HG03439 (cell line): ENCODE data around the gene TOM1L2.

Experiments used
- ATAC-seq: cut with Tn5 transposase; IDR thresholded peaks from one replicate; pipeline ENCODE4 v1.9.1; 2021; ENCODE audit warnings: mild to moderate bottlenecking, moderate library complexity; ENCODE audit not compliant: unreplicated experiment

The TOM1L2 gene

DNA sequence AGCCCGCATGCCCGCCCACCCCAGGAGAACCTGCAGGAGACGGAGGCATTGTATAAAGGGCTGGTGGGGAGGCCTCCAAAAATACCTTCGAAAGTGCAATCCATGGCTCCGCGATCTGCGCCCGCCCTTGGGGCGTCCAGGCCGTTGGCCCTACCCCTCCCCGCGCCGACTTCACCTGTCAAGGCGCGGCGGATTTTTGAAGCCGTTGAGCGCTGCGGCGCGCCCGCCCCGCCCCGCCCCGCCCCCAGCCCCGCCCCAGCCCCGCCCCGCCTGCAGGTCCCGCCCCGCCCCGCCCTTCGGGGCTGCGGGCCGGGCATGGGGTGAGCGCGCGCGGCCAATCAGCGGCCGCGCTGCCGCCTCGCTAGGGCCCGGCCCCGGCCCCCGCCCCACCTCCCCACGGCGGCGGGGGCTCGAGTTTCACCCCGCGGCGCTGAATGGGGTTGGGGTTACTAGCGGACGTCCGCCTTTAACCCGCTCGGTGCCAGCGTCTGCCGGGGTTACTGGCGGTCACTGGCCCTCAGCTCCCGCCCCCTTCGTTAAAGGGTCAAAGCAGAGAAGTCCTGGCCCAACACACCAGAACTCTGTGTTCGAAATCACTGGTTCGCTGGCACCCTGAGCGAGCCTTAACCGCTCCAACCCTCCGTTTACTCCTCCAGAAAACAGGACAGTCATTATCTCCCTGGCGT, 148.6 kb downstream of the TOM1L2 start:
- peak; percentile 69 for ATAC-seq

DNA sequence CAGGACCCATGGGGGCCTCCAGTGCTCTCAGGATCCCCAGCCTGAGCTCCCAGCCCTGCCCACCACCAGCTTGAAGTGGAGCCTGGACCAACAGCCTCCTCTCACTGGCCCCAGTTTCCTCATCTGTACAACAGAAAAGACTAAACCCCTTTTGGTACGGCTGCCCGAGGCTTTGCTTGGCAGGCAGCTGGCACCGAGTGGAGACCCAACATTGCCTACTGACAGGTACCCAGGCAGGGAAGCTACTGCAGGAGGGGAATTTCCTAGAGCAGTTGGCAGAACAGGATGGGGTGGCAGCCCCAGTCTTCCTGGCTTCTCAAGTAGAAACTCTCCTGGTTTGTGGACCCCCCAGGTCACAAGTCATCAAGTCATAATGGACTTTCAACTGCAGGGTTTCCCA, 149.6 kb downstream of the TOM1L2 start:
- ATAC-seq: no peak

DNA sequence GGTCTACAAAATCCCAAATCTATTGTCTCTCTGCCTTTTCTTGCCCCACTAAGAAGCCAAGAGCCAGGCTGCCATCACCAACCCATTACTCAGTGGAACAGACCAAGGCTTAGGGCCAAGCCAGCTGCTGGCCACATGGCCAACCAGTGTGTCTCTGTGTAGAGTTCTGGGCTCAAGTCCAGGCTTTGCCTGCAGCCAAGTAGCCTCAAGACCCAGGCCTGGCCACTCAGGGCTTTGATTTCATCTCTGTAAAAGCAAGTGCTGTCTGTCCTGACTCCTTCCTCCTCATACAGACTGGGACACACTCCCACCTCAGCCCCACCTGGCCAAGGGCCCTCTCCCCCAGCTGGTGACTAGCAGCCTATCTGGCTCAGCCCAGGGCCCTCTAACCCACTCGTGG, 150.0 kb downstream of the TOM1L2 start:
- no peak for ATAC-seq

DNA sequence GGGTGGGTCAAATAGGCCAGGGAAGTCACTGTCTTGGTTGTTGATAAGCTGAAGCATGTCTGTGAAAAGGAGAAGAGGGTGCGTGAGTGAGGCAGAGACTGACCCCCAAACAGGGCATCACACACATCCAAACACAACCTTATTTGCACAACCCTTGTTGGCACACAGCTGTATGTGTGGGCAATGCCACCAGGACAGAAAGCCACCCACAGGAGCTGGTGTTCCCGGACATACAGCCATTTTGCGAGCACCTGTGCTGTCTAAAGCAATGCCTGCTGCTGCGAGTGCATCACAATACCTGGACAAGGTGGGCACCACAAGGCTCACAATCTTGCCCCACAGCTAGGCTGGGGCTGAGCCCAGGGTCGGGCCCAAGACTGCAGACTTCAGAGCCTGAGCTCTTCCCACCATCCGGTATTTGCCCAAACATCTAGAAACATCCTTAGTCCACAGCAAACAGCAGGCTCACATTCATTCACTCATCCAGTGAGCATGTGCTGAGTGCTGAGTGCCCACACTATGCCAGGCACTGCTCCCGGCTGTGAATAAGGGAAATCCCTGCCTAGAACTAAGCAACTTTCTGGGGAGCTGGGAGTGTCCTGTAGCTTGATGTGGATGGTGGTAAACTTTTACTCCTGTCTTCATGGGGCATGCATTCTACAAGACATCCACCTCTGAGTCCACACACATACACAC, 151.6 kb downstream of the TOM1L2 start:
- ATAC-seq: no peak

DNA sequence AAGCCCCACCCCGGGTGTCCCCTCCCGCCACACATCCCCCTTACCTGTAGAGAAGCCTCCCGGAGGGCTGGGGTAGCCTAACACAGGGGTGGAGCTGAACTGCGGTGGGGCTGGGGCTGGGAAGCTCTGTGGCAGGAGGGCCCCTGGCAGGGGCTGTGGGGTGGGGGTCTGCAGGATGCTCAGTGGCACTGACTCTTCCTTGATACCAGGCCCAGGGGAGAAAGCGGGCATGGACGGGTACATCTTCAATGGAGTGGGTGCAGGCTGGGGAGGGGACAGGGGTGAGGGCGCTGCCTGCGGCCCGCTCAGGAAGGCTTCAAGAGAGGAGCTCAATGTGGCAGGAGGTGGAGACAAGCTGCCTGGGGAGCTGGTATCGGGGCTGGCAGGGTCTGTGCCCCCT, 152.2 kb downstream of the TOM1L2 start:
- ATAC-seq: no peak

DNA sequence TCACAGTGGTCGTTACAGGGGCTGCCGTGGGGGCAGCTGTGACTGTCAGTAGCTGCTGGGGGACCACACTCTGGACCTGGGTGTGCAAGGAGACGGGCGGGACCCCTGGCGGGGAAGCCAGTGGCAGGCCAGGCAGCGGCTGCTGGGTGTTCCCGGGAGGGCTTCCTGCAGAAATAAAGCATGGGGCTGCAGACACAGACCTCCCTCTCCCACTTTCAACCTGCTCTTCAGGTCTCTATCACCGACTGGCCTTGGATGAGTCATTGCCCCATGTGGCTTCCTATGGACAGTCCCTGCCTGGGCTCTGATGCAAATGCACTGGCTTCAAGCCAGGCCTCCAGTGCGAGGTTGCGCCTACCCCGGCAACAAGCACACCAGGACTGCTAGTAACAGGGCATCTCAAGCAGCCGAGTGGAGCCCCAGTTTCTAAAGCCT, 152.6 kb downstream of the TOM1L2 start:
- no peak for ATAC-seq

DNA sequence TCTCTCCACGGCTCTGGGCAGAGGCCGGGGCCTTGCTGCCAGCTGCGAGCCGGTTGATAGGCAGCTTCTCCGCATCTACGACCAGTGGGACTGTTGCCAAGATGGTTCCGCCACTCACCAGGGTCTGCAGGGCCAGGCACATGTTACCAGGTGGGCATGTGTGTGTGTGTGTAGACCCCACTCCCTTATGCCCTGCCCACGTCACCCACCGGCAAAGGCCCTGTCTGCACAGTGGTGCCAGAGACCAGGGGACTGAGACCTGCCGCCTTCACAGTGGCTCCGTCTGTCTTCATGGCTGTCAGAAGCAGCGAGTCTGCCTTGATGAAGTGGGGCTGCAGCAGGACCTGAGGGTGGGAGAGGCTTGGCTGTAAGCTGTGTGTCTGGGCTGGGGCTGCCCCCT, 153.1 kb downstream of the TOM1L2 start:
- ATAC-seq: no peak

DNA sequence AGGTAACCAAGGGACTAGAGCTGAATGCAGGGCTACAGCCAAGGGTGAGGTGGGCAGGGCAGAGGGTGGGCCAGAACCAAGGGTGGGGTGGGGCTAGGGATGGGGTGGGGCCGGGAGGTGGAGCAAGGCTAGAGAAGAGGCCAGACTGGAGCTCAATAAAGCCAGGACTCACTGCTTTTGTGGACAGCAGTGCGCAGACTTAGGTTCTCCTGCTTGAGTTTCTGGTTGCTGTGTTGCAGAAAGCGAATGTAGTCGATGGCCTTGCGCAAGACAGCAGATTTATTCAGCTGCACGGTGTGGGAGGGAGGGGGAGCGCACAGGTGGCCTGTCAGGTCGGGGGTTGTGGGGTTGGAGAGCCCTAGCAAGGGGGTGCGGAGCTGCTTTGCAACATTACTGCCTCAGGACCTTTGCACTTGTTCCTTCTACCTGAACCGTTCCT, 154.1 kb downstream of the TOM1L2 start:
- no peak for ATAC-seq

DNA sequence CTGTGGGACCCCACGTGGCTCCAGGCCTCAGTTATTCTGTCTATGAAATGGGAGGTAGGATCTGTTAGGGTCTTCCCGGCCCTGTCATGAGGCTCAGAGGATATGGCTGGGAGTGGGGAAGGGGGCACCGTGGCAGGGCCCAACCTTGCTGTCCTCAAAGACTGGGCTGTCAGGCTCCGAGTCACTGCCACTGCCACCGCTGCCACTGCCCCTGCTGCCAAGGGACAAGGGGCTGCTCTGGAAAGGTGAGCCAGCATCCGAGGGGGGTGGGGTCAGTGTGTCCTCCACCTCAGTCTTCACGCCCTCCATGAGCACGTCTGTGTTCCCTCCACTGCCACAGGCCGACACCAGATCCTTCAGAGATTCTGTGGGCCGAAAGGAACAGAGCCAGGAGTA, 154.7 kb downstream of the TOM1L2 start:
- ATAC-seq: no peak

DNA sequence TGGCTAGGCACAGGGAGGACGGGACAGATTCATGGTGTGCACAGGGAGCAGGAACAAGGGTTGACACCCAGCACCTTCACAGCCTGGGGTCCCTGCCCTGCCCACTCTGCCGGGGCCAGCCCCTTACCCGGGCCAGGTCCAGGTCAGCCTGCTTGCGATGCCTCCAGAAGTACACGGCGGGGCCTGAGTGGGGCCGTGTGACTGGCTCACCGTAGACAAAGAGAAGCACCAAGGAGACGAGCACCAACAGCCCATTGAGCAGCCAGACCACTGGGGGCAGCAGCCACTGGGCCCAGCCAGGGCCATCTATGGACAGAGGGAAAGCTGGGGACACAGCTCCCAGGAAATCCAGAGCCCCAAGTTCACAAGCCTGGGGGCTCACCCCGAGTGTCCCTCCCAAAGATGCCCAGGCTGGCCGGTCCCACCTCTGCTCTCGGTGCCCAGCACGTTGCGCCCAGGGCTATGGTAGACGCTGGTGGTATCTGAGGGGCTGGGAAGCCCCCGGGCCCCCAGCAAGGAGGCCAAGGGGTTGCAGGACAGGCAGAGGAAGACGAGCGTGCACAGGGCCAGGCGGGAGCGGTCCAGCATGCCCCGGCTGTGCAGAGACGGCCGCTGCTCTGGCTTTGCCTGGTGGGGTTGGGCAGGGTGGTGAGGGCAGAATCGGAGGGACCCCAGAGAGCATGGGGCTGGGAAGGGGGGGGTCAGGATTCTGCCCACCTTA, 155.2 kb downstream of the TOM1L2 start:
- ATAC-seq: no peak

DNA sequence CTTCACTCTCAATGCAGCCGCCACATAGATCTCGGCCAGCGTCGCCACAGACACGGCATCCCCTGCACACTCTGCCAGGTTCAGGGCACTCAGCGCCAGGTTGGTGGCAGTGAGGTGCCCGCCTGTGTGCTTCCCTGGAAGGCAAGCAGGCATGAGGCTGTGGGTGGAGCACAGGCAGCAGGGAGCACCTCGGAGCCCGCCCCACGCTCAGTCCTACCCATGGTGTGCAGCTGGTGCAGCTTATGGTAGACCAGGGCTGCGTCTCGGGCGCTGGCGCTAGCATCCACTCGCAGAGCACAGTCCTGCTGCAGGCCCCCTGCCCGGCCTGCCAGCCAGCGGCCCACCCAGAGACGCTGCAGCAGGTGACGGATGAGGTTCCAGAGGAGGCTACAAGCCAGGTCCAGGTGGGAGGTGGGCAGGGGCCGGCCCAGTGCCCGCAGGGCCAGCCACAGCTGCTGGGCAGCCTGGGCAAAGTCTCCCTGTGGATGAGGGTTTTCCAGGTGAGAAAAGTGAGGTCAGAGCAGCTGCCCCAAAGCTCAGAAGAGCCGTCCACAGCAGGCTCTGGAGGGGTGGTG, 155.9 kb downstream of the TOM1L2 start:
- ATAC-seq: no peak

DNA sequence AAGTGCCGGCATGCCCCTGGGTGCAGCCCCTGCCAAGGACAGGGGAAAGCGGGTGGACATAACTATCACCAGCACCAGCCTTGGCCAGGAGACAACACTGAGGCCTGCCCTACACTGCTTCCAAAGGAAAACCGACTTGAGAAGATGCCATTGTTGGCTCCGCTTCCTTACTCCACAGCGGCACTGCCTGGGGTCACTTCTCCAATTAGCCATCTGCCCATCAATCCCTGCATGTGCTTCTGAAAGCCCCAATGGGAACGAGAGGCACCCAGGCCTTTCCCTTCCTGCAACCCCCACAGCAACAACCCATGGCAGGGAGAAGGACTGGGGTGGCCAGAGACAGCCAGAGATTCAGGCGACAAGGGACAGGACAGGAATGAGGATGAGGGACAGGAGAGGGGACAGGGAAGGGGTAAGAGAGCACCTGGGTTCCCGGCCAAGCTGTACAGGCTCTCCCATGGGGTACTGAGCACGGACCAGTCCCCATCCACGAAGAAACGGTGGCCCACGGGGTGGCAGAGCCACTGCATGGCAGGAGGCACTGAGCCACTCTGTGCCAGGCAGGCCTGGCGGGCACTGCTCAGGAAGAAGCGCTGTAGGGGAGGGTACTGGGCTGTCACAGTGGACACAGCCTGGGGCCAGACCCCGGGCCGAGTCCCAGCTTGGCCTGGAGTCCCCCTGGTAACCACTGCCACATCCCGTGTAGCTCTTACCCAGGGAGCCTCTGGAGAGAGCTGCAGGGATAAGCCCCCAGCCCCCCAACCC, 156.6 kb downstream of the TOM1L2 start:
- no peak for ATAC-seq

DNA sequence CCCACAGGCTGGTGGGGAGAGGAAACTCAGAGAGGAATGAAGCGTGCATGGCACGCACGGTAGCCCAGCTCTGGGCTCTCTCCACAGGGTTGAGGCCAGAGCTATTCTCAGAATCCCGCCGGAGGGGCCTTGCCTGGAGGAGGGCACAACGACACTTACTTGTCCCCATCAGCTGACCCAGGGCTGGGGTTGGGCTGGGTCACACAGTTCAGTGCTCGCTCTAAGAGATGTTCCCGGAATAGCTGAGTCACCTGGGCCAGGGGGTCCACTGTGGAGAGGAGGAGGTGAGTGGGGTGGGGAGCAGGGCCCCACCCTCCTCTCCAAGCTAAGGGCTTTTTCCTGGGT, 157.2 kb downstream of the TOM1L2 start:
- no peak for ATAC-seq

DNA sequence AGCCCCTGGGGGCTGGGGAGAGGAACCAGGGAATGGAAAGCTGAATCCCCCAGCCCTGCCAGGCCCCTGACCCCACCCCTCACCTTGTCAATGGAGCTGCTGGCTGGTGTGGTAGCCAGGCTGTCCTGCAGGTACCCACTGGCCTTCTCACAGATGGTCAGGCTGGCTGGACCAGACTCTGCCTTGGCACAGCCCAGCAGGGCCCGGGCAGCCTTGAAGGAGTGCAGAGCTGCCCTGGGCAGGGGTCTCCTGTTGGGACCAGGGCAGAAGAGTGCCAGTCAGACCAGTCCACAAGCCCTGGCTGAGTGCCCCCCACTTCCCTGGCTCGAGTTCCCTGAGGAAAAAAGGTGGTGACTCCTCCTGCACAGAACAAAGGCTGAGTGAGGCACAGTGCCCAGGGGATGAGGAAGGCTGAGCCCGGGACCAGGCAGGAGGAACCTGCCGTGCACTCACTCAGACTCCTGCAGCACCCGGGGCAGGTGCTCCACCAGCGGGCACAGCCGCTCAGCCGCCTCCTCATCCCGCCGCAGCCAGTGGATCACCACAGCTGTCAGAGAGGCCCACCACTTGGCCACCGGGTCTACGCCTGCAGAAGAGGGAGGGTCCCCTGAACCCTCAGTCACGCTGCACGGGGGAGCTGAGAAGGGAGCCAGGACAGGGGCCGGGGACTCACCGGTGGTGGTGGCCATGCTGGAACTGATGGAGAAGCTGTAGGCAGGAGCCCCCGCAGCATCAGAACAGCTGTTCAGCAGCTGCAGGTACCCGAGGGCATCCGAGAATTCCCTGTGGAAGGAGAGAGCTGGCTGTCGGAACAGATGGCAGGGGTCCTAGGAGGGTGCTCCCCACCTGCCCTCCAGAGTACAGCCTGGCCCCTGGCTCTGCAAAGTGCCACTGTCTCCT, 157.8 kb downstream of the TOM1L2 start:
- ATAC-seq: no peak

DNA sequence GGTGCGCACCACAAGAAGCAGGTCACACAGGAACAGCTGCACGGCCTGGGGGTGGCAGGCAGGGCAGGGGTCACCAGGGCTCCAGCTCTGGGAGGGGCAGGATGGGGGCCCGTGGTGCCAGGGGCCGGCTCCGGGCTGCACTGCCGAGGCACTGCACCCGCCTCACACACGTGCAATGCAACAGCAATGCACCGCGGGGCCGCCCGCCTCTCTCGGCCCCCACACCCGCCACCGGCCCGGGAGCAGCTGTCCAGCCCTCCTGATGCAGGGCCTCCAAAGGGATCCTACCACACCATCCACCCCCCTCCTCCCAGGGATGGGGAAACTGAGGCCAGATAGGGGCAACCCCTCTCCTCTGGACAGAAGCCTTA, 158.5 kb downstream of the TOM1L2 start:
- ATAC-seq: no peak

DNA sequence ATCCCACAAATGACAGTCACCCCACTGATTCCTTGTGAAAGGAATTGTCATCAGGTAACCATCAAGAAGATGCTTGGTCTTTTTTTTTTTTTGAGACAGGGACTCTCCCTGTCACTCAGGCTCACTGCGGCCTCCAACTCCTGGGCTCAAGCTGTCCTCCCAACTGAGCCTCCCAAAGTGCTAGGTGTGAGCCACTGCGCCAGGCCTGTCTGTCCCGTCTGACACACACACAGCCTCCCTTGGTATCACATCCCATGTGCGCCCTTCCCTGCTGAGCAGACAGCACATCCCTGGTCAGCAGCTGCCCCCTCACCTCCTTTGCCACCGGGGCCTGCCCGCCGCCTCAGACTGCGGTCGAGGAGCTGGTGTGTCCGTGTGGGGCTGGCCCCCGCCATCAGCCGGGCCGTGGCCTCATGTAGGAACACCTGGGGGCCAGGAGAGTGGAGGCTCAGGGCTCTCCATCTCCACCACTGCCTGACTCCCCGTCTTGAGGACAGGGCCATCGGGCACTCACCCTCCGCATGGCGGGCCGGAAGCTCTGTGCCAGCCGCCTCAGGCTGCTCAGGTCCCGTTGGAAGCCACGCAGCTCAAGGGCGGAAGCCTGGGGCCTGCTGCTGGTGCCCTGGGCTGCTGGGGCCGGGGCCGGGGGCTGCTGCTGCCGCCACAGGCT, 159.0 kb downstream of the TOM1L2 start:
- no peak for ATAC-seq

DNA sequence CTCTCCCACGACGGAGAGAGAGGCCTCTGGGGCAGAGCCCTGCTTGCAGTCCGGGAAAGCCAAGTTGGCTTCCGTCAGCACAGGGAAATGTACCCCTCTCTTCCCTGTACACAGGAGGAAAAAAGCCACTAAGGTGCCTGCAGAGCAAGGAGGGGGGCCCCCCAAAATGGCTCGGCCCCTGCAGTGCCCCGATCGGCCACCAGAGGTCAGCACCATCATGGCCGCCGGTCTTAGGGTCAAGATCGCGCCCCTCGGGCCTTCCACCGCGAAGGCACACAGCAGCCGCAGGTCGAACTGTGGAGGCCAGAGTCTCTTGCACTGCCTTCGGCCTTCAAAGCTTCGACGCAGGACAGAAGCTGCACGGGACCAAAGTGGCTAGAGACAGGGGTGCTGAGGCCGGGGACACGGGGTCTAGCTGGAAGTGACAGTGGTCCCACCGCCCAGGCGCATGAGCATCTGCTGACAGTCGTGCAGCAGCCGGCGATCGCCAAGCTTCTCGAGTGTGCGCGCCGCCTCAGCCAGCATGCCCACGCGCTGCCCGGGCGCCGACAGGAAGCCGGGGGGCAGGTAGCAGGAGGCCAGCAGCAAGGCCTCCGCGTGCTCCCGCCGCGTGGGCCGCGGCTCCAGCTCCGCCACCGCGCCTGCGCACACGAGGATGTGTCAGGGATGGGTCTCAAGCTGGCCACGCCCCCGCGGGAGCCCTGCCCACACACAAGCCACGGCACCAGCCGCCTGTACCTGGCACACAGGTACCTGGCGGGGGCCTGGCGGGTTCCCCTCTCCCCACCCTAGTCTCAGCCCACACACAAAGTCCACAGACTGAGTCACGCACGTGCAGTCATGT, 159.8 kb downstream of the TOM1L2 start:
- ATAC-seq: peak; percentile 49

DNA sequence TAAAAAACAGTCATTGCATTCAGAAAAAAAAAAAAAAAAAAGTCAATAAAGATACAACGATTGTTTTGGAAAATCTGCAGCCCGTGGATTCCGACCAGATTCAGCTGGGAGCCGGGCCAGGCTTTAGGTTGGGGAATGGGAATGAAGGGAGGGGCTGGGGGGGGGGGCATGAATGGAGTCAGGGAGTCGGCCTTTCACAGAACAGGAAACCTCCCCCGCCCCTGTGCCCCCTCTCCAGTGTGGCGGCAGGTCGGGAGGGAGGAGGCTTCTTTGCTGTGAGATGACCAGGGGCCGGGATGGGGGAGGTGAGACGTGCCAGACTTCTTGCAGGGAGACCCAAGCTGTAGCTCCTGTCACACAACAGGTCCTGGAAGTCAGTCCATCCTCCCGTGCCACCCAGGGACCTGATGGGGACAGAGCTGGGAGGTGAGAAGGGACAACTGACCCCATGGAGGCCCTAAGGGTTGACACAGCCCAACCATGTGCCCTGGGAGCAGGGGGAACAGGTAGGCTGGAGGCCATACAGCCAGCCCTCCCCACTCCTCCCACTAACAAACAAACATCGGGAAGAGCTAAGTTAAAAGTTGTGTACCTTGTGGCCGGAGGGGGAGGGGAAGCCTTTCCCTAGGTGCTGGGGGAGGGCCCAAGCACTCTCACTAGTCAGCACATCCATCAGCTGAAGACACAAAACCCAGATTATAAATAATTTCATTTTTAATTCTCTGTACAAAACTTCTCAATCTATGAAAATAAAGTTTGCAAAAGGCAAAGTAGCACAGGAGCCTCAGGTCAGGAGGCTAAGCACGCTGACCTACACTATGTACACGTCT, 160.6 kb downstream of the TOM1L2 start:
- ATAC-seq: no peak
